ENCODE results near the gene TMEM145.

TMEM145 gene

DNA sequence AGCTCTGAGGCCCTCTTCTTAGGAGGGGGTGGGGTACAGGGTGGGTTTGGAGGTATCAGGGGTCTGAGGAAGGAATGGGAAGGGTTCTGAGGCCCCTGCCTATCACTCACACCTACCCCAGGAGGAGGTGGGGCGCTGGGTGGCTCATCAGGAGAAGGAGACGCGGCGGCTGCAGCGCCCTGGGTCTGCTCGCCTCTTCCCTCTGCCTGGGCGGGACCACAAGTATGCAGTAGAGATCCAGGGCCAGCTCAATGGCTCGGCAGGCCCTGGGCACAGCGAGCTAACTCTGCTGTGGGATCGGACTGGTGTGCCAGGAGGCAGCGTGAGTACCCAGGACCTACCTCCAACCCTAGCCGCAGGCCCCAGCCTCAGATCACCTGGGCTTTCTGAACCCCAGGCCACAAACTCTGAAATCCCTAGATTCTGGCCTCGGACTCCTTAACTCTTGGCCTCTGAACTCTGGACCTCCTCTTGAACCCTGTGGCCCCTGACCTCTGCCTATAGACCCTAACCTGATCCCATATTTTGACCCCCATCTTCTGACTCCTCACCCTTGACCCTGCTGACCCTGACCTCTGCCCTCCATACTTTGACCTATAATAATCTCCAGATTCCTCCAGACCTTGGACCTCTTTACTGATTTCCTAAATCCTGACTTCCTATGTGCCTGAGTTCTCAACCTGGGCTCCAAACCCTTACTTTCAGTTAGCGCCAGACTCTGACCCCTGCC, 36.4 kb downstream of the TMEM145 start:
- FAIRE-seq = no peak
- TF ChIP-seq TAF1 (IDR thresholded peaks at IDR 0.05; ENCODE audit: borderline replicate concordance, low read depth, low read length) (no peak), POLR2AphosphoS5 (IDR thresholded peaks at IDR 0.05; ENCODE audit: low read depth, low read length) (no peak), POLR2A (IDR thresholded peaks at IDR 0.05; ENCODE audit: low read depth, low read length) (no peak)
- DNase-seq (ENCODE audit: insufficient read length) = no peak

DNA sequence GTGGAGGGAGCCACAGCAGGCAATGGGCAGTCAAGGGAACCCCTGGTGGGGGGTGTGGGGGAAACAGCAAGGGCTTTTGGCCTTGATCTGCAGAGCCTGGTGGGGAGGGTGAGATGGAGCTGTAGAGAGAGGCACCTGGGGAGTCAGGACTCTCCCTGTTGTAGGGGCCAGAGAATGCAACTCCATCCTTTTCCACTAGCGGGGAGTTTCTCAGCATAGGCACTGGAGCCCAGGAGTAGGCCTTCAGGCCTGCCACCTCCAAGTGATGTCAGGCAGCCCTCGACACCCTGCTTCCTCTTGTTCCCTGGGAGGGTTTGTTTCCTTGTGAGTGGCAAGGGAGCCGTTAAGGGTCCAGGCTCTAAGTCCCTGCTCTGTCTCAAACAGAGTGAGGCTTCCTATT, 37.3 kb downstream of the TMEM145 start:
- TF ChIP-seq POLR2AphosphoS5 (IDR thresholded peaks at IDR 0.05; ENCODE audit: low read depth, low read length) (no peak), TAF1 (IDR thresholded peaks at IDR 0.05; ENCODE audit: borderline replicate concordance, low read depth, low read length) (no peak), POLR2A (IDR thresholded peaks at IDR 0.05; ENCODE audit: low read depth, low read length) (no peak)
- DNase-seq (ENCODE audit: insufficient read length) (no peak), FAIRE-seq (no peak)

DNA sequence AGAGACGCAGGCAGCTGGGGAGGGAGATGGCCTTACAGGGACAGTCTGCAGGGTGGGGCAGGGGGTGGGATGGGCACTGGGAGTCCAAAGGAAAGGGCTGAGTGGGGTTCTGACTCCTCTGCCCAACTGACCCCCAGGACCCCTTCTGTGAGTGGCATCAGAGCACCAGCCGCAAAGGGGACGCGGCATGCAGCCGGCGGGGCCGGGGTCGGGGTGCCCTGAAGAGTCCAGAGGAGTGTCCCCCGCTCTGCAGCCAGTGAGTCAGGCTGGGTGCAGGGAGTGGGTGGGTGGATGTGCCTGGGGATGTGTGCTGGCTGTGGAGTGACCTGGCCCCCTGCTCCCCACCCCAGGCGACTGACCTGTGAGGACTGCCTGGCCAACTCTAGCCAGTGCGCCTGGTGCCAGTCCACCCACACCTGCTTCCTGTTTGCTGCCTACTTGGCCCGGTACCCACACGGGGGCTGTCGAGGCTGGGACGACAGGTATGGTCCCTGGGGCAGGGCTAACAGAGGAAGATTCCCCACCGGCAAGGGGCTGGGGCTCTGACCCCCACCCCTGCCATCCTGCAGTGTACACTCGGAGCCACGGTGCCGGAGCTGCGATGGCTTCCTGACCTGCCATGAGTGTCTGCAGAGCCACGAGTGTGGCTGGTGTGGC, 38.1 kb downstream of the TMEM145 start:
- DNase-seq (ENCODE audit: insufficient read length) = no peak
- no peak for FAIRE-seq
- TF ChIP-seq POLR2AphosphoS5 (IDR thresholded peaks at IDR 0.05; ENCODE audit: low read depth, low read length) (no peak), TAF1 (IDR thresholded peaks at IDR 0.05; ENCODE audit: borderline replicate concordance, low read depth, low read length) (no peak), POLR2A (IDR thresholded peaks at IDR 0.05; ENCODE audit: low read depth, low read length) (no peak)

DNA sequence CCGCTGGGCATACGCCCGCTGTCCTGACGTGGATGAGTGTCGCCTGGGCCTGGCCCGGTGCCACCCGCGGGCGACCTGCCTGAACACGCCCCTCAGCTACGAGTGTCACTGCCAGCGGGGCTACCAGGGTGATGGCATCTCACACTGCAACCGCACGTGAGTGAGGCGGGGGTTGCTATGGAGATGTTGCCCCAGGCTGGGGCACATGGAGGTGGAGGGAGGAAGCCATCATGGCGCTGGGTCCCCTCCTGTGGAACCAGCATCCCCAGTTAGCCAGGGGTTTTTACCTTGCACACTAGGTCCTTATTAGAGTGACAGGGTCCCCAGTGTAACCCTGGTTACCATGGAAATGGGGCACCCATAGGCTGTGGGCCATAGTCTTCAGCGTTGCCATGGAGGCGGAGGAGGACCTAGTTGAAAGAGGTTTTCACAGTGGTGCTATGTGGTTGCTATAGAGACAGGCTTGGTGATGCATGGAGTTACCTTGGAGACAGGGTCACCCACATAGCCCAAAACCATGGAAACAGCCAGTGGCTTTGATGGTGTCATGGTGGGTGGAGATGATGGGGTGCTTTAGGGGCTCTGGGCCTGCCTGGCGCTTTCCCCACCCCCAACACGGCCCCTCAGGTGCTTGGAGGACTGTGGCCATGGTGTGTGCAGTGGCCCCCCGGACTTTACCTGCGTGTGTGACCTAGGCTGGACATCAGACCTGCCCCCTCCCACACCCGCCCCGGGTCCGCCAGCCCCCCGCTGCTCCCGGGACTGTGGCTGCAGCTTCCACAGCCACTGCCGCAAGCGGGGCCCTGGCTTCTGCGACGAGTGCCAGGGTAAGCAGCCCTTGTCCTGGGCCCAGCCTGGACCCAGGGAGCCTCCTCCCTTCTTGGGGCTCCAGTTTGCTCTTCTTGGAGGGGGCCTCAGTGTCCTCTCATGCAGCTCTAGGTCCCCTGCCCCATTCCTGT, 39.5 kb downstream of the TMEM145 start:
- TF ChIP-seq POLR2AphosphoS5 (IDR thresholded peaks at IDR 0.05; ENCODE audit: low read depth, low read length) = no peak
- no peak for TF ChIP-seq POLR2A (IDR thresholded peaks at IDR 0.05; ENCODE audit: low read depth, low read length)
- no peak for TF ChIP-seq TAF1 (IDR thresholded peaks at IDR 0.05; ENCODE audit: borderline replicate concordance, low read depth, low read length)
- DNase-seq (ENCODE audit: insufficient read length) = no peak
- FAIRE-seq = no peak

DNA sequence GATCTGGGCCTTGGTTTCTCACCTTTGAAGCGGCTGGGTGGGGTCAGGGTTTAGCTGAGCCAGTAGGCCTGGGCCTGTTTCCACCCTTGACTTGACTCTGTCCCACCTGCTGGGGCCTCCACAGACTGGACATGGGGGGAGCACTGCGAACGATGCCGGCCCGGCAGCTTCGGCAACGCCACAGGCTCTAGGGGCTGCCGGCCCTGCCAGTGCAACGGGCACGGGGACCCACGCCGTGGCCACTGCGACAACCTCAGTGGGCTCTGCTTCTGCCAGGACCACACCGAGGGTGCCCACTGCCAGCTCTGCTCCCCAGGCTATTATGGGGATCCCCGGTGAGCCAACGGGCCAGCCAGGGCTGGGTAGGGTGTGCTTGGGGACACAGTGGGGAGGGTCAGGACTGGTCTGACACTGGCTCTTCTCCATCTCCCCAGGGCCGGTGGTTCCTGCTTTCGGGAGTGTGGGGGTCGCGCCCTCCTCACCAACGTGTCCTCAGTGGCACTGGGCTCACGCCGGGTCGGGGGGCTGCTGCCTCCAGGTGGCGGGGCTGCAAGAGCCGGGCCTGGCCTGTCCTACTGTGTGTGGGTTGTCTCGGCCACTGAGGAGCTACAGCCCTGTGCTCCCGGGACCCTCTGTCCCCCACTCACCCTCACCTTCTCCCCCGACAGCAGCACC, 40.4 kb downstream of the TMEM145 start:
- TF ChIP-seq POLR2AphosphoS5 (IDR thresholded peaks at IDR 0.05; ENCODE audit: low read depth, low read length) (no peak), TAF1 (IDR thresholded peaks at IDR 0.05; ENCODE audit: borderline replicate concordance, low read depth, low read length) (no peak), POLR2A (IDR thresholded peaks at IDR 0.05; ENCODE audit: low read depth, low read length) (no peak)
- no peak for FAIRE-seq
- DNase-seq (ENCODE audit: insufficient read length) = no peak

DNA sequence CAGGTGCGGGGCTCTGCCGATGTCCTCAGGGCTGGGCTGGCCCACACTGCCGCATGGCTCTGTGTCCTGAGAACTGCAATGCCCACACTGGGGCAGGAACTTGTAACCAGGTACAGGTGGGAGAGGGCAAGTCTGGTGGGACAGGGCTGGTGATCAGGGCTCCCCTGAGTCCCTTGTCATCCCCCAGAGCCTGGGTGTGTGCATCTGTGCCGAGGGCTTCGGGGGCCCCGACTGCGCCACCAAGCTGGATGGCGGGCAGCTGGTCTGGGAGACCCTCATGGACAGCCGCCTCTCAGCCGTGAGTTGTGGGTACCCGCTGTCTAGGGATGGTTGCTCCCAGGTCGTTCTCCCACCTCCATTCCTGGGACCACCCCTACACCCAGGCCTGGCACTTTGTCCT, 42.8 kb downstream of the TMEM145 start:
- FAIRE-seq (no peak), DNase-seq (ENCODE audit: insufficient read length) (no peak)
- TF ChIP-seq TAF1 (IDR thresholded peaks at IDR 0.05; ENCODE audit: borderline replicate concordance, low read depth, low read length) = no peak
- TF ChIP-seq POLR2A (IDR thresholded peaks at IDR 0.05; ENCODE audit: low read depth, low read length) = no peak
- TF ChIP-seq POLR2AphosphoS5 (IDR thresholded peaks at IDR 0.05; ENCODE audit: low read depth, low read length) = no peak

DNA sequence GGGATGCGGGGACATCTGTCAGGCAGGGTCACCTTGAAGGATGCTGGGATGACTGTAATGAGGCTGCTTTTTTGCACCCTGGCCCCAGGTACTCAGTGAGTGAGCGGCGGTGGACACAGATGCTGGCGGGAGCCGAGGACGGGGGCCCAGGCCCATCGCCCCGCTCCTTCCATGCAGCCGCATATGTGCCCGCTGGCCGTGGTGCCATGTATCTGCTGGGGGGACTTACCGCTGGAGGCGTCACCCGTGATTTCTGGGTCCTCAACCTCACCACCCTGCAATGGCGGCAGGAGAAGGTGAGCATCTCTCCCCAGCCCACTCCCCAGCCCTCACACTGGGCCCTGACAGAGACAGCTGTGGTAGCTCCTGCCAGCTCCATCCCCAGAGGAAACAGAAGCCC, 43.6 kb downstream of the TMEM145 start:
- DNase-seq (ENCODE audit: insufficient read length) (no peak), FAIRE-seq (no peak)
- TF ChIP-seq POLR2AphosphoS5 (IDR thresholded peaks at IDR 0.05; ENCODE audit: low read depth, low read length) = no peak
- no peak for TF ChIP-seq TAF1 (IDR thresholded peaks at IDR 0.05; ENCODE audit: borderline replicate concordance, low read depth, low read length)
- no peak for TF ChIP-seq POLR2A (IDR thresholded peaks at IDR 0.05; ENCODE audit: low read depth, low read length)

DNA sequence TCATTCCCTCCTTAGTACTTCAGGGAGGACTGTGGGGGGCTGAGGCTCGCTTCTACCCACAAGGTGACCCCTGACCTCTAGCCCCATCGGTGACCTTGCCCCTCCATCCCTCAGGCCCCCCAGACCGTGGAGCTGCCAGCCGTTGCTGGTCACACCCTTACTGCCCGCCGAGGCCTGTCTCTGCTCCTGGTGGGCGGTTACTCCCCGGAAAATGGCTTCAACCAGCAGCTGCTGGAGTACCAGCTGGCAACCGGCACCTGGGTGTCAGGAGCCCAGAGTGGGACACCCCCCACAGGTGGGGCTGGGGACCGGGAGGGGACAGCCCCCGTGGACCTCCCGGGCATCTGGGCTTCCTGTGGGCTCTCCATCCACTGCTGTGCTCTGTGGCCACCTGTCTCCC, 44.2 kb downstream of the TMEM145 start:
- no peak for DNase-seq (ENCODE audit: insufficient read length)
- no peak for FAIRE-seq

DNA sequence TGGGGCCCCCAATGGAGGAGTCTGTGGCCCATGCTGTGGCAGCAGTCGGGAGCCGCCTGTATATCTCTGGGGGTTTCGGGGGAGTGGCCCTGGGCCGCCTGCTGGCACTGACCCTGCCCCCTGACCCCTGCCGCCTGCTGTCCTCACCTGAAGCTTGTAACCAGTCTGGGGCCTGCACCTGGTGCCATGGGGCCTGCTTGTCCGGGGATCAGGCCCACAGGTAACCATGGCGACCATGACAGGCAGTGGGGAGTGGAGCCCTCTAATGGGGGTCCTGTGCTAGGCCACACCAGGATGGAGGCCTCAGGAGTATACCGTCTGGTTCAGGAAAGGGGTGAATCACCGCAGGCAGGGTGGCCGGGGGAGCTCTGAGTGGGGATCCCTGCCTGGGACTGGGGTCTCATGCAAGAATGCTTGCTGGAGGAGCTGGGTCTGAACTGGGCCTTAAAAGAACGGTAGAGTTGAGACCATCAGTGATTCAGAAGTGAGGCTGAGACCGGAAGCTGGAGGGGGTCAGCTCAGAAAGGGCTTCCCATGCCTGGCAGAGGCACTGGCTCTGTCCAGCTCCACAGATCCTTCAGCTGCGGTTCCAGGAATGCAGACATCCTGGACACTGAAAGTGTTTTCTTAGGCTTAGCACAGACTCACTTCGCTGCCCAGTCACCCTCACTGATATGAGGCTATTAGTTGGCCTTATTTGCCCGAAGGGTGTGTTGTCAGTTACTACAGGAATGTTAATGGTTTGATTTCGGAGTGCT, 47.9 kb downstream of the TMEM145 start:
- no peak for TF ChIP-seq POLR2AphosphoS5 (IDR thresholded peaks at IDR 0.05; ENCODE audit: low read depth, low read length)
- no peak for TF ChIP-seq TAF1 (IDR thresholded peaks at IDR 0.05; ENCODE audit: borderline replicate concordance, low read depth, low read length)
- TF ChIP-seq POLR2A (IDR thresholded peaks at IDR 0.05; ENCODE audit: low read depth, low read length) = no peak

More for the DNA sequence above, 44.2 kb downstream of the TMEM145 start:
- no peak for TF ChIP-seq POLR2AphosphoS5 (IDR thresholded peaks at IDR 0.05; ENCODE audit: low read depth, low read length)
- TF ChIP-seq TAF1 (IDR thresholded peaks at IDR 0.05; ENCODE audit: borderline replicate concordance, low read depth, low read length) = no peak
- TF ChIP-seq POLR2A (IDR thresholded peaks at IDR 0.05; ENCODE audit: low read depth, low read length) = no peak

DNA sequence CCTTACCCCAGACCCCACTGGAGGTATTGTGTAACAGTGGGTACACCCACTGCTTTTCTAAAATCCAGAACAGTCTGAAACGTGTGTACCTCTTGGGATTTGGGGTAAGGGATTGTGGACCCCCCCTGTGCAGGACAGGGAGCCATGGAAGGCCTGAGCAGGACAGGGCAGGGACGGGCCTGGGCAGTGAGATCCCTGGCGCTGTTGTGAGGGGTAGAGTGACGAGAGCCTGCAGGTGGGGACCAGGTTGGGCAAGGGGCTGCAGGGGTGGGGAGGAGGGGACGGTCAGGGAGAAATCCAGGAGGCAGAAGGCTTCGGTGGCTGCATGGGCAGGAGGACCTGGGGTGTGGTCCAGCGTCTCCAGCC, 48.4 kb downstream of the TMEM145 start:
- FAIRE-seq (no peak), DNase-seq (ENCODE audit: insufficient read length) (no peak)
- TF ChIP-seq POLR2AphosphoS5 (IDR thresholded peaks at IDR 0.05; ENCODE audit: low read depth, low read length) (no peak), TAF1 (IDR thresholded peaks at IDR 0.05; ENCODE audit: borderline replicate concordance, low read depth, low read length) (no peak), POLR2A (IDR thresholded peaks at IDR 0.05; ENCODE audit: low read depth, low read length) (no peak)

More for the DNA sequence above, 47.9 kb downstream of the TMEM145 start:
- DNase-seq (ENCODE audit: insufficient read length) (no peak), FAIRE-seq (no peak)

All from GM12892 (cell line).